NCI-H510A treated with DMSO at 0.1 percent for 48 hours (cell line): Measurements from ENCODE around the gene PSME1.

Experiments
- DNase-seq: peaks from one replicate; lab custom pipeline; 2025; lab: John Stamatoyannopoulos, UW

Gene PSME1

GRCh38 chr14:24130380-24130716, 5.6 kb upstream of the PSME1 start, which contains the start of gene FITM1:
Gene FITM1, plus strand, starts transcription at chr14:24130659. Its CDS starts 905 bp downstream, at chr14:24131564.
- DNase-seq, result no peak

GRCh38 chr14:24130717-24131548, 5.1 kb upstream of the PSME1 start:
- no peak for DNase-seq

- DNase-seq, result no peak
Measured at GRCh38 chr14:24131549-24131966, 4.4 kb upstream of the PSME1 start.

GRCh38 chr14:24132061-24132685, 3.8 kb upstream of the PSME1 start:
- peak; percentile 63 for DNase-seq

GRCh38 chr14:24132976-24133375, 3.0 kb upstream of the PSME1 start:
- DNase-seq, result no peak

GRCh38 chr14:24133735-24134134, 2.3 kb upstream of the PSME1 start:
- DNase-seq, result no peak

- DNase-seq, result no peak
Measured at GRCh38 chr14:24135584-24135833, 485 bp upstream of the PSME1 start.

GRCh38 chr14:24136684-24137528, 912 bp downstream of the PSME1 start:
- DNase-seq, result no peak

- no peak for DNase-seq
Measured at GRCh38 chr14:24137529-24138395, 1.8 kb downstream of the PSME1 start.

GRCh38 chr14:24138396-24139271, 2.6 kb downstream of the PSME1 start:
- no peak for DNase-seq

- DNase-seq, result no peak
Measured at GRCh38 chr14:24139272-24139934, 3.4 kb downstream of the PSME1 start.

- peak; percentile 99 for DNase-seq
Measured at GRCh38 chr14:24141097-24141880, 5.3 kb downstream of the PSME1 start, which contains the start of gene EMC9. Gene EMC9, minus strand, starts transcription at chr14:24141591. Its CDS starts 287 bp downstream, at chr14:24141304.

GRCh38 chr14:24143511-24143910, 7.5 kb downstream of the PSME1 start:
- no peak for DNase-seq

- no peak for DNase-seq
Measured at GRCh38 chr14:24144451-24144850, 8.5 kb downstream of the PSME1 start.

GRCh38 chr14:24145219-24145618, 9.2 kb downstream of the PSME1 start:
- no peak for DNase-seq

- no peak for DNase-seq
Measured at GRCh38 chr14:24145690-24146452, 9.9 kb downstream of the PSME1 start.

- DNase-seq, result peak; percentile 96
Measured at GRCh38 chr14:24146453-24146977, 10.5 kb downstream of the PSME1 start, which contains the start of gene PSME2. Gene PSME2, minus strand, starts transcription at chr14:24146610. Its CDS starts 29 bp downstream, at chr14:24146581.
